PFSK-1 (cell line): ENCODE results near the gene ABCF2.

Source experiments
- FOXP2 ChIP-seq: optimal IDR thresholded peaks from 2 replicates; pipeline ENCODE3; 2011; ENCODE audit warnings: borderline replicate concordance, control low read depth, inconsistent platforms; ENCODE audit not compliant: insufficient read depth; ENCODE audit errors: extremely low read length, extremely low read depth
- POLR2AphosphoS5 ChIP-seq: IDR thresholded peaks from 2 replicates; pipeline ENCODE4 v1.6.1; 2012; ENCODE audit warnings: low read depth, mild to moderate bottlenecking, control low read depth, low read length, moderate library complexity
- REST ChIP-seq, 2 experiments: IDR thresholded peaks; 2 replicates each; pipeline versions ENCODE4 v1.6.1 to v1.8.0; 2011 to 2012; ENCODE audit warnings: low read depth in 2 of 2, low read length in 2 of 2, control low read depth in 1 of 2, inconsistent platforms in 1 of 2, mild to moderate bottlenecking in 1 of 2, moderate library complexity in 1 of 2; ENCODE audit not compliant: insufficient read depth in 1 of 2
- SIN3A ChIP-seq: IDR thresholded peaks from 2 replicates; pipeline ENCODE4 v1.6.1; 2012; ENCODE audit warnings: mild to moderate bottlenecking, low read length, moderate library complexity, borderline replicate concordance; ENCODE audit not compliant: insufficient read depth
- TAF1 ChIP-seq: IDR thresholded peaks from 2 replicates; pipeline ENCODE4 v1.6.1; 2012; ENCODE audit warnings: low read length, control low read depth, borderline replicate concordance; ENCODE audit not compliant: insufficient read depth

Gene ABCF2

GRCh38 chr7:151166629-151167196 is 60.3 kb downstream of the ABCF2 start:
- TF ChIP-seq POLR2AphosphoS5, result no peak
- no peak for TF ChIP-seq TAF1
- no peak for TF ChIP-seq FOXP2
- TF ChIP-seq REST (IDR thresholded peaks at IDR 0.05; ENCODE audit: insufficient read depth in 1 of 2, low read depth in 2 of 2, low read length in 2 of 2), result no peak
- no peak for TF ChIP-seq SIN3A
